Activated T-cell treated with anti-CD3 and anti-CD28 coated beads, Interleukin-2, amount 50 U/mL, for 4 hours (primary cell): ENCODE measurements around the gene GTPBP6. TPM values are rescaled to one million over a fixed set of nuclear protein-coding genes. Genes with fewer than 3 reads are reported as not detected.
"Not testable (repeated sequence)": the region's sequence is repeated elsewhere in the genome, so short reads cannot be mapped to it uniquely, and the experiment has no call there.

Experiments used
- ATAC-seq, 2 donors: fragments of 200-7000 bp; cut with Tn5 transposase; one replicate each; pipeline ENCODE4 v1.10.0; 2021
- DNase-seq: peaks from one replicate; pipeline ENCODE4 v3.0.0-alpha.2; 2020
- H3K27me3 Mint-ChIP-seq: one replicate; pipeline ENCODE4 v1.8.0; 2021; ENCODE audit warnings: low read depth, mixed read lengths
- H3K36me3 Mint-ChIP-seq: one replicate; pipeline ENCODE4 v1.8.0; 2022; ENCODE audit warnings: mixed read lengths; ENCODE audit not compliant: insufficient read depth
- H3K4me1 Mint-ChIP-seq: one replicate; pipeline ENCODE4 v1.8.0; 2021; ENCODE audit warnings: low read depth, mixed read lengths
- H3K4me3 Mint-ChIP-seq: one replicate; pipeline ENCODE4 v1.8.0; 2021; ENCODE audit warnings: mild to moderate bottlenecking, moderate library complexity, mixed read lengths
- H3K9me3 Mint-ChIP-seq: one replicate; pipeline ENCODE4 v1.8.0; 2021; ENCODE audit warnings: mixed read lengths
- total RNA-seq, 3 donors: library from RNA; stranded (reverse); gene quantifications; one replicate each; pipeline ENCODE4 v1.2.1, GENCODE V29; 2021

GTPBP6 gene
- total RNA-seq, 3 donors from 2014 or later, result 123 to 142 (median 134) TPM

GRCh38 chrX:270848-271367 is 47.7 kb downstream of the GTPBP6 start:
- no peaks in the 10 kb centered on the region for H3K9me3 Mint-ChIP-seq
- peaks cover 3% of the 10 kb centered on the region for H3K4me1 Mint-ChIP-seq
- DNase-seq, result no peak
- H3K4me3 Mint-ChIP-seq, result no peak overlapping the region
- no peaks in the 10 kb centered on the region for H3K27me3 Mint-ChIP-seq
- ATAC-seq, result no peak
- no peaks in the 10 kb centered on the region for H3K36me3 Mint-ChIP-seq

GRCh38 chrX:267771-268261 is 50.8 kb downstream of the GTPBP6 start:
- Mint-ChIP-seq H3K27me3 (no peaks in the 10 kb centered on the region), H3K4me1 (no peaks in the 10 kb centered on the region), H3K36me3 (no peaks in the 10 kb centered on the region), H3K4me3 (no peak overlapping the region), H3K9me3 (no peaks in the 10 kb centered on the region)
- ATAC-seq (no peak), DNase-seq (no peak)

- no peaks in the 10 kb centered on the region for H3K36me3 Mint-ChIP-seq
- H3K4me1 Mint-ChIP-seq, result no peaks in the 10 kb centered on the region
- H3K4me3 Mint-ChIP-seq, result no peak overlapping the region
- DNase-seq (no peak), ATAC-seq (no peak)
- no peaks in the 10 kb centered on the region for H3K27me3 Mint-ChIP-seq
- H3K9me3 Mint-ChIP-seq, result no peaks in the 10 kb centered on the region
Measured at GRCh38 chrX:265502-265901, 53.1 kb downstream of the GTPBP6 start.

GRCh38 chrX:264634-265455 is 53.8 kb downstream of the GTPBP6 start:
- ATAC-seq, result no peak
- Mint-ChIP-seq H3K4me3 (no peak overlapping the region), H3K27me3 (no peaks in the 10 kb centered on the region), H3K9me3 (no peaks in the 10 kb centered on the region), H3K36me3 (no peaks in the 10 kb centered on the region), H3K4me1 (peaks cover 3% of the 10 kb centered on the region)
- no peak for DNase-seq

- not testable (repeated sequence) for DNase-seq, H3K36me3 Mint-ChIP-seq
Measured at GRCh38 chrX:264006-264405, 54.6 kb downstream of the GTPBP6 start.

GRCh38 chrX:262381-262909 is 56.2 kb downstream of the GTPBP6 start:
- Mint-ChIP-seq H3K36me3 (no peaks in the 10 kb centered on the region), H3K4me1 (peaks cover 4% of the 10 kb centered on the region), H3K9me3 (no peaks in the 10 kb centered on the region), H3K4me3 (no peak overlapping the region), H3K27me3 (no peaks in the 10 kb centered on the region)
- ATAC-seq (no peak), DNase-seq (no peak)

More at GRCh38 chrX:264006-264405, 54.6 kb downstream of the GTPBP6 start:
- not testable (repeated sequence) for H3K9me3 Mint-ChIP-seq, ATAC-seq, H3K27me3 Mint-ChIP-seq, H3K4me3 Mint-ChIP-seq, H3K4me1 Mint-ChIP-seq

- ATAC-seq, result no peak
- H3K4me1 Mint-ChIP-seq, result peaks cover 4% of the 10 kb centered on the region
- no peak for DNase-seq
Measured at GRCh38 chrX:261919-262352, 56.7 kb downstream of the GTPBP6 start.

GRCh38 chrX:261167-261918 is 57.3 kb downstream of the GTPBP6 start:
- peaks cover 4% of the 10 kb centered on the region for H3K4me1 Mint-ChIP-seq
- H3K36me3 Mint-ChIP-seq, result no peaks in the 10 kb centered on the region
- H3K4me3 Mint-ChIP-seq, result no peak overlapping the region
- H3K9me3 Mint-ChIP-seq, result no peaks in the 10 kb centered on the region
- no peaks in the 10 kb centered on the region for H3K27me3 Mint-ChIP-seq
- ATAC-seq (no peak), DNase-seq (no peak)

More at GRCh38 chrX:261919-262352, 56.7 kb downstream of the GTPBP6 start:
- Mint-ChIP-seq H3K36me3 (no peaks in the 10 kb centered on the region), H3K27me3 (no peaks in the 10 kb centered on the region), H3K9me3 (no peaks in the 10 kb centered on the region), H3K4me3 (no peak overlapping the region)

GRCh38 chrX:259692-260355 is 58.8 kb downstream of the GTPBP6 start:
- no peaks in the 10 kb centered on the region for H3K27me3 Mint-ChIP-seq
- ATAC-seq (no peak), DNase-seq (no peak)
- H3K9me3 Mint-ChIP-seq, result no peaks in the 10 kb centered on the region
- H3K4me3 Mint-ChIP-seq, result no peak overlapping the region
- peaks cover 4% of the 10 kb centered on the region for H3K4me1 Mint-ChIP-seq
- H3K36me3 Mint-ChIP-seq, result no peaks in the 10 kb centered on the region

- DNase-seq (no peak), ATAC-seq (no peak)
- H3K36me3 Mint-ChIP-seq, result no peaks in the 10 kb centered on the region
- H3K27me3 Mint-ChIP-seq, result no peaks in the 10 kb centered on the region
- H3K9me3 Mint-ChIP-seq, result no peaks in the 10 kb centered on the region
- peaks cover 4% of the 10 kb centered on the region for H3K4me1 Mint-ChIP-seq
- no peak overlapping the region for H3K4me3 Mint-ChIP-seq
Measured at GRCh38 chrX:258291-259040, 60.1 kb downstream of the GTPBP6 start.

GRCh38 chrX:257681-258289 is 60.8 kb downstream of the GTPBP6 start:
- H3K27me3 Mint-ChIP-seq, result no peaks in the 10 kb centered on the region
- no peaks in the 10 kb centered on the region for H3K9me3 Mint-ChIP-seq
- H3K36me3 Mint-ChIP-seq, result no peaks in the 10 kb centered on the region
- H3K4me1 Mint-ChIP-seq, result peaks cover 5% of the 10 kb centered on the region
- ATAC-seq, result no peak
- no peak overlapping the region for H3K4me3 Mint-ChIP-seq
- DNase-seq, result no peak

- H3K27me3 Mint-ChIP-seq, H3K4me3 Mint-ChIP-seq, DNase-seq, H3K36me3 Mint-ChIP-seq, H3K9me3 Mint-ChIP-seq, ATAC-seq: not testable (repeated sequence)
- H3K4me1 Mint-ChIP-seq, result peaks cover 12% of the 10 kb centered on the region
Measured at GRCh38 chrX:257054-257453, 61.5 kb downstream of the GTPBP6 start.

GRCh38 chrX:255923-256331 is 62.7 kb downstream of the GTPBP6 start:
- Mint-ChIP-seq H3K36me3 (no peaks in the 10 kb centered on the region), H3K9me3 (no peaks in the 10 kb centered on the region), H3K27me3 (no peaks in the 10 kb centered on the region), H3K4me1 (peaks cover 18% of the 10 kb centered on the region), H3K4me3 (no peak overlapping the region)
- DNase-seq (no peak), ATAC-seq (no peak)
